BJ (cell line): Measurements from ENCODE around the gene ATP5F1D. TPM values are rescaled to one million over a fixed set of nuclear protein-coding genes. Genes with fewer than 3 reads are reported as not detected.

Source experiments
- CTCF ChIA-PET: fragments of 350-600 bp; formaldehyde crosslinking; extraction: SDS; loops from one replicate; lab custom pipeline; 2021; ENCODE audit warnings: antibody characterized with exemption, inconsistent platforms; lab: Yijun Ruan, JAX
- POLR2A ChIA-PET: fragments of 300-600 bp; sonication (Branson Sonifier 250); formaldehyde crosslinking; extraction: SDS; loops from one replicate; lab custom pipeline; 2021; ENCODE audit warnings: antibody characterized with exemption; lab: Charles Lee
- DNase-seq: peaks from one replicate; pipeline ENCODE4 v3.0.0-alpha.2; 2011; ENCODE audit warnings: low read depth
- H3K27me3 ChIP-seq: 2 replicates; pipeline ENCODE4 v1.6.0; 2011; ENCODE audit warnings: low read length; ENCODE audit not compliant: control insufficient read depth, insufficient read depth
- H3K36me3 ChIP-seq: 2 replicates; pipeline ENCODE4 v1.5.1; 2011; ENCODE audit warnings: low read length; ENCODE audit not compliant: control insufficient read depth, insufficient read depth
- H3K4me3 ChIP-seq: 2 replicates; pipeline ENCODE4 v1.5.1; 2011; ENCODE audit warnings: low read depth, mild to moderate bottlenecking, control low read depth, low read length
- CTCF ChIP-seq: IDR thresholded peaks from 2 replicates; pipeline ENCODE4 v1.5.1; 2011; ENCODE audit warnings: low read depth, mild to moderate bottlenecking, control low read depth, inconsistent platforms, low read length, moderate library complexity; ENCODE audit not compliant: insufficient read depth
- polyA plus RNA-seq: library from polyadenylated mRNA; depleted of rRNA; stranded (reverse); fragments of >200 nt; gene quantifications from 2 replicates; pipeline ENCODE4 v1.2.3, GENCODE V29; 2011

The ATP5F1D gene
- polyA plus RNA-seq, 1 experiment = 65.1 TPM

DNA sequence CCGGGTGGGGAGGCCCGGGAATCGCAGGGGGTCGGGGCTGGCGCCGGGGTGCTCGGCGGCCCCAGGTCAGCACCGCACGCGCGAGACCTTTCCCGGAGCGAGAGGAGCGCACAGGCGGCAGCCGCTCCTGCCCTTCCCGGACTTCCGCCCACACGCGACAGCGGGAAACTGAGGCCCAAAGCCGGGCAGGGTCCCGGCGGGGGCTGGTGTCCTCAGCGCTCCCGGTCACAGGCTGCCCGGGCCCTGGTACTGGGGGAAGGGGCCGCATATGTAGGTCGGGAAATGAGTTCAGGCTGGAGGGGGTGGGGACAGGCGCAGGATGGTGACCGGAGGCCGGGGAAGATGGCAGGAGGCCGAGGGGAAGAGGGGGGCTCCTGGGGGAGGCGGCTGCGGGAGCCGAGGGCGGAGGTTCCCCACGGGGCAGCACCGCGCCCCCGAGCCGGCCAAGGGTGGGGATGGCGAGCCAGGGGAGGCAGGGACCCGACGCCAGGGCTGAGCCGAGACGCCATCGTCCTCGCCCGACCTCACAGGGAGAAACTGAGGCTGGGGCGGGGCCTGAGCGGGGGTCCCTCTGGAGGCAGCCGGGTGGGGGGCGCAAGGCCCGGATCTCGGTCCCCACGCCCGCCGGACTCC lies 4.4 kb upstream of the ATP5F1D start:
- H3K27me3 ChIP-seq = no peaks in the 10 kb centered on the region
- POLR2A ChIA-PET = no interaction called here
- no peak for DNase-seq

GRCh38 chr19:1237754-1238368 lies 3.7 kb upstream of the ATP5F1D start, which contains the start of gene CBARP:
Gene CBARP (minus strand): TSS chr19:1238005. CDS start chr19:1236100, 1,905 bp downstream.
- H3K36me3 ChIP-seq = peaks cover 10% of the 10 kb centered on the region
- no peak for DNase-seq
- H3K4me3 ChIP-seq = peak within 1 kb of the TSS; percentile 90
- ChIA-PET CTCF (interaction anchor here (0.6 to 1.6 kb wide), 6 partner anchors 9 to 257 kb away, joined by 3 to 6 read pairs (median 3); partner anchors contain the start of gene WDR18), POLR2A (interaction anchor here (0.8 kb wide), 1 partner anchor 31 kb away, joined by 3 read pairs; the partner anchor contains the start of gene CIRBP)
- H3K27me3 ChIP-seq = no peaks in the 10 kb centered on the region
- TF ChIP-seq CTCF = no peak

More for the DNA sequence above, 4.4 kb upstream of the ATP5F1D start:
- CTCF ChIA-PET = no interaction called here
- TF ChIP-seq CTCF = no peak
- H3K4me3 ChIP-seq = peak overlapping the region; percentile 90
- H3K36me3 ChIP-seq = peaks cover 10% of the 10 kb centered on the region

DNA sequence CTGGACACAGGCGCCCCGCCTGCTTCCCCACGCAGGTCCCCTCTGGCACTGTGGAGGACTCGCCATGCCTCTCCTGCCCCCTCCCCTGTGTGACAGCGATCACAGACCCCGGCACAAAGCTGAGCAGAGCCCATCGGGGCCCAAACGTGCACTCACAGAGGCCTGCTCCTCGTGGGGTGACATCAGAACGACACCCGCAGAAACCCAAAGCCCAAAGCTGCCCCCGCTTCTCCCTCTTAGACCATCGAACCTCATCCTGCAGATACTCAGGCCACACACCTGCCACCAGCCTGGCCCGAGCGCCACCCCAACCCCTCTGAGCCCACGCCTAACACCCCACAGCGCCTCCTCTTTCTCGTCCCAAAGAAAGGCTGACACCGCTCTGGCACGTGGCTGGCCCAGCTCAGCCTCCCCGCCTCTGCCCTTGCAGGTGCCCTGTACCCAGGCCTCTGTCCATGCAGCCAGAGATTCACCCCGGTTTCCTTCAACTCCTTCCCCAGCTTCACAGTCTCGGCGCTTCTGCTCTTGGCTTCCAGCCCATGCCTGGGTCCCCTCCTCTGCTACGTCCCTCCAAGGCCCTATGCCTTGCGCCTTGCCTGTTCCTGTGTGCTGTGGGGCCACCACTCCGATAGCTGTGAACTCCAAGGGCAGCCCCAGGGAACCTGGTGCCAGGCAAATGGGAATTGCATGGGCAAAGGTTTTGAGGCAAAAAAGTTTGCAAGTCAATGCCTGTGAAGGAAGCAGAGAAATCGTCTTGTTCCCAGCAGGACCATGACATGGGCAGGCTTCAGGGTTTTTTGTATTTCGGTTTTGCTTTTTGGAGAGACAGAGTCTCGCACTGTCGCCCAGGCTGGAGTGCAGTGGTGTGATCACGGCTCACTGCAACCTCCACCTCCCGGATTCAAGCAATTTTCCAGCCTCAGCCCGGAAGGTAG lies 2.9 kb upstream of the ATP5F1D start:
- no peak for TF ChIP-seq CTCF
- ChIA-PET POLR2A (interaction anchor here (0.8 kb wide), 1 partner anchor 30 kb away, joined by 3 read pairs; the partner anchor contains the start of gene CIRBP), CTCF (interaction anchor here (0.6 to 1.6 kb wide), 9 partner anchors 8 to 257 kb away, joined by 3 to 6 read pairs (median 3); partner anchors contain the start of gene WDR18)
- Histone ChIP-seq H3K27me3 (no peaks in the 10 kb centered on the region), H3K4me3 (peak overlapping the region; percentile 90), H3K36me3 (peaks cover 10% of the 10 kb centered on the region)
- no peak for DNase-seq

- CTCF ChIA-PET = interaction anchor here (0.6 to 1.6 kb wide), 4 partner anchors 17 to 217 kb away, joined by 3 to 6 read pairs (median 3); no protein-coding TSS in a partner anchor
These were observed 2.1 kb upstream of the ATP5F1D start for GRCh38 chr19:1239420-1239795.

More at GRCh38 chr19:1239420-1239795, 2.1 kb upstream of the ATP5F1D start:
- POLR2A ChIA-PET = no interaction called here
- no peaks in the 10 kb centered on the region for H3K27me3 ChIP-seq
- H3K4me3 ChIP-seq = no peak overlapping the region
- no peak for TF ChIP-seq CTCF
- DNase-seq = no peak
- H3K36me3 ChIP-seq = peaks cover 8% of the 10 kb centered on the region
